GM21825 (cell line): ENCODE results near the gene RFC4.

Experiments
- ATAC-seq: cut with Tn5 transposase; IDR thresholded peaks from one replicate; pipeline ENCODE4 v1.9.1; 2021; ENCODE audit warnings: mild to moderate bottlenecking, moderate library complexity; ENCODE audit not compliant: unreplicated experiment

The RFC4 gene

DNA sequence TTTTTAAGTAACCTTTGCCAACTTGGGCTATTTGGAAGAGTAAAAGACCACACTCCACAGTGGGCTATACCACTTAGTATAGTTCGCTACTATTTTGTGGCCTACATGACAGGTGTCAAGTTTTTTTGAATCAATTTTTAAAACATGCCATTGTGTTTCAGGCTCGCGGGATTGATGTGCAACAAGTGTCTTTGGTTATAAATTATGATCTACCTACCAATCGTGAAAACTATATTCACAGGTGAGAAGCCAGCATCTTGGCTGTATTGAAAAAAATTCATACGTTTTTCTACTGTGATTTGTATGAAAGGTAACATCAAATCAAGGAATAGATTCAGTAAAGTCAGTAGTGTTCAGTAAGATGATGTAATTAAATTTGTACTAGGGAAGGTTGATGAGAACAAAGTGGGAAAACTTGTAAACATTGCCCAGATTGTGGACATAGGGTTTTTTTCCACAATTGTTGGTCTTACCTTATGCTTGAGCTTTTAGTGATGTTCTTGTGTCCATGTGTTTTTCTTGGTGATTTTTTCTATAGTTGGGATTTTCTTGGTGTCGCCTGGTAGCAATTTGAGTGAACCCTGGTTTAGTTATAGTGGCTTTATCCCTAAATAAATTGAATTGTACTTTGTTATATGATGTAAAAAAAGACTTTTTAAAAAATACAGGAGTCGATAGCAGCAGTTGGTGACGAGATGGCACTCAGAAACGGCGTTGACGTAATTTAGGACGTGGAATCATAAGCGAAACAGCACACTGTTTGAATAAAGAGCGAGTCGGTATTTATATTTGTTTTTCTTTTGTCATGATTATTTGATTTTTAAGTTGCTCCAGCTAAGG is 18.4 kb downstream of the RFC4 start:
- no peak for ATAC-seq

DNA sequence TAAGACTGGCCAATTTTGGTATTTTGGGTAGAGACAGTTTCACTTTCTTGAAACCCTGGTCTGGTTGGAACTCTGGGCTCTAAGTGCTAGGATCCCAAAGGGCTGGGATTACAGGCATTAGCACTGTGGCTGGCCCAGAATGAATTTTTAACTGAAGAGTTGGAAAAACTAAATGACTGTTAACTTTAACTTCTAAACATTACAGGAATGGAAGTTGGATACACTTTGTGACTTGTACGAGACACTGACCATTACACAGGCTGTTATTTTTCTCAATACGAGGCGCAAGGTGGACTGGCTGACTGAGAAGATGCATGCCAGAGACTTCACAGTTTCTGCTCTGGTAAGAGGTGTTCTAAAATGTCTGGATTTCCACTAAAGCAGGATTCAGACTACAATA is 19.4 kb downstream of the RFC4 start:
- ATAC-seq, result no peak

DNA sequence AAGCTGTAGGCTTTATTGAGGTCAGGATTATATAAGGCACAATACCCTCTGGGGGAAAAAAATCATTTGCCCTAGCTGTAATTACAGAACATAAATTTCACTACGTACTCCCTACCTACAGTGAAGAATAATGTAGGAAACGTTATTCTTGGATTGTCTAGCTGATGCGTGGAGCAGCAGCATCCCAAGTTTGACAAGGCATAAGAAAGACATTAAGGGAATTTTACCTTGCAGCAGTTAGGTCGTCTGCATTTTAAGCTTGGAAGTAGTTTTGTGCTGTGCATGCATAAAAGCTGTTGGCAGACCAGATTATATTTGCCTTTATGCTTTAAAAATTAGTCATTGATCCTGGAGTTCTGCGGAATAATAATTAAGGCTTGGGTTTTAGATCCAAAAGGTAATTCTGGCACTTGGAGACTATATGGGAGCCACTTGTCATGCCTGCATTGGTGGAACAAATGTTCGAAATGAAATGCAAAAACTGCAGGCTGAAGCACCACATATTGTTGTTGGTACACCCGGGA is 20.7 kb downstream of the RFC4 start:
- ATAC-seq, result no peak

DNA sequence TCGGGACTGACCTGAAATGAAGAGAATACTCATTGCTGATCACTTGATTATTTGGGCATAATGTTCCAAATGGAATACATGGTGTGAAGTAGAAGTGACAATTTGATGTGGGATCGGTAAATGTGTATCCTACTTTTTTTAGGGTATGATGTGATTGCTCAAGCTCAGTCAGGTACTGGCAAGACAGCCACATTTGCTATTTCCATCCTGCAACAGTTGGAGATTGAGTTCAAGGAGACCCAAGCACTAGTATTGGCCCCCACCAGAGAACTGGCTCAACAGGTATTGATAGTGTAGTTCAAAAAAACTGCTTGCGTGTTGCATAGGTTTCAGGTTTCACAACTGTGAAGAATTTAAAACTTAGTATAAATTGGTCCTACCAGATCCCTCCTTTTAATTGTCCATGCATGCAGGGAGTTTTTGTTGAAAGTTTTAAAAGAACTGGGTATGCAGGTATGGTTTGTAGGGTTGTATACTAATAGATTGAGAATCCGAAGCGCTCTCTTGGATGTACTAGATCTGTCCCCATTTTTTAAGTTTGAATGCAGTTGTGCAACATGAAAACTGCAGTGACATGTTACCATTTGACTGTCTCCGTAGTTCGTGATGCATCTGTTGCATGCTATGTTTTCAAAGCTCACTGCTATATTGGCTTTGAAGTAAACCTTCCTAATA is 21.3 kb downstream of the RFC4 start:
- ATAC-seq, result no peak

DNA sequence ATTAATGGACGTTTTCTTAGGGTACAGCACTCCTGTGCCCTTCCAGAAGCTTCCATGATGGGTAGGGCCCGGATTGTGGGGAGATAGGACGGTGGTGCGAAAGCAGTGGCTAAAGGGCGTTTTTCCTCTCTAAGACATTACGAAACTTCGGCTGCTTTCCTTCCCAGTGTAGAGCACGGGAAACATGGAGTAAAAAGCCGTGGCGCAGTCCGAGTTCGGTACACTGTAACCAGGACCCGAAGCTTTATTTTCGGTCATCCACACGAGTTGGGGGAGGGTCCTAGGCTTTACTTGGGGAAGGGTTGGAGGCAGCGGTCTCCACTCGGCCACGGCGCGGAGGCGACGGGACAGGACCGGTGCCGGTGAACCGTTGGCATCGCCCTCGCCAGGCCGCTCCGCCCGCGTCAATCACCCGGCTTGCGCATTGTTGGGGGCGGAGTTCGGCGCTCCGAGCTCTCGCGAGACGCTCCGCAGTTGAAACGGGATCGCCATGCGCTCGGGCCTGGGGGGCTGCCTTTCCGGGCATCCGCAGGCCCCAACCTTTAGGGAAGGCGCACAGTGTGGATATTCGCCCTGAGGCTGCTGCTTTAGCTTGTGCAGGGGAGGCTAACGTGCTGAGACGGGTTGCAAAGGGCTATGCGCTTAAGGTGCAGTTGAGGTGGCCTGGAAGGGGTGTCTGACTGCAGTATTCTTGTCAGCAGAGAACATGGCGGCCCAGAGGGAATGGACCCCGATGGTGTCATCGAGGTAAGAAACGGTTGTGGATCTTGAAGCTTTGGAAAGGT is 22.4 kb downstream of the RFC4 start:
- peak; percentile 73 for ATAC-seq

DNA sequence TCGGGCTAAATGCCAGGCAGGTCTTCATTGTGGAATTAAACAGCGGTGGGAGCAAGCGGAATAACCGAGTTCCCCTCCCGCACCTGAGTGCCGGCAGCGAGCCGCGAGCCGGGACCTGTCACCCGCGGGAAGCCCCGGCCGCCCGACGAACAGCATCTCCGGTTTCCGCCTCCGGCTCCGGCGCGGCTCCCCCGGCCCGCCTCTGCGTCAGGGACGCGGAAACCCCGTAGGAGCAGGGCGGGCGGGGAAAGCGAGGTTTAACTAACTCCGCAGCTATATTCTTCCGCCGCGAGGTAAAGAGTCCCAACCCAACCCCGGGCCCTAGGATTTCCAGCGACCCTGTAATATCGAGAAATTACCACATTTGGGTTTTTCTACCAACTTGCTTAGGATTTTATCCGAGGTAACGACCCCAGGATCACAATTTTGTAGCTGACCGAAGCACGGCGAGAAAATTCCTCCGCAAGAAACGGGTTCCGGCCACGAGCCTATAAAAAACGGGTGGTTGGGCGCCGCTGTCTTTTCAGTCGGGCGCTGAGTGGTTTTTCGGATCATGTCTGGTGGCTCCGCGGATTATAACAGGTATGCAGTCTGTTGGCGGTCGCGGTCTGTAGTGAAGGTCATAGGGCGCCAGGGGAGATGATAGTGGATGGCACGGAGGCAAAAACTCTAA is 23.1 kb downstream of the RFC4 start, which contains the start of gene EIF4A2:
Gene EIF4A2 (plus strand): TSS at position 520 of the 673 bp plus-strand sequence. CDS start 34 bp downstream, at position 554.
- peak; percentile 62 for ATAC-seq

DNA sequence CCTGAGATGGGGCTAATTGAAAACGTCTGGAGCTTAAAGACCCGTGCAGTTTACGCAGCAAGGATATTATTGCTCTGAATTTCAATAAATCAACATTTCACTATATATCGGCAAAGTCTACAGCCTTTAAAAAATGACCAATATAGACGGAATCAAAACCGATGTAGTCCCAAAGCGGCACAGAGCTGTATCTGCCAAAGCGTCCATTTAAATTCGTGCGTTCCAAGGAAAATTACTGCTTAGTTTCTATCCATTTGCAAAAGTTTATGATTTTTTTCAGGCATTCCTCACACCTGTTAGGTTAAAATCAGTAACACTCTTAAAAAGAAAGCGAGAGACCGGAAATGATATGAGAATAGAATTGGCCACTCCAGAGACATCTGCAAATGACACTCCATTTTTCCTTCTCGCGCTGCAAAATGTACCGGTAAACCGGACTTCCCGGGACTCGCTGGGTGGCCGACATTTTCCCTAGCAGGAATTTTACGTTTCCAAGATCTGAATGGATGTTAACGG is 23.7 kb downstream of the RFC4 start:
- peak; percentile 21 for ATAC-seq

DNA sequence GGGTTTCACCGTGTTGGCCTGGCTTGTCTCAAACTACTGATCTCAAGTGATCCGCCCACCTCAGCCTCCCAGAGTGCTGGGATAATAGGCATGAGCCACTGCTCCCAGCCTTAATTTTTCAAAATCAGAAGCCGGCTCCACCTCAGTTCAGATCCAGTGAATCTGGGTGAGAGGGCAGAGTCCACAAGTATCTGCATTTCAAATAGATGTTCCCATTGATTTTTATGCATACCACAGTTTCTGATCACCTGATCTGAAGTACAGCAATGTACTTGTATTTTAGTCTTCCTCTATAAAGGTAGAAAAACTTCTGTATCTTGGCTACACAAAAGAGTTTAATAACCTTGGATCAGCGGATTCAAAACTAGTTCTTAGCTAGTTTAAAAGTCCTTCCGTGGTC is 27.1 kb downstream of the RFC4 start:
- no peak for ATAC-seq

DNA sequence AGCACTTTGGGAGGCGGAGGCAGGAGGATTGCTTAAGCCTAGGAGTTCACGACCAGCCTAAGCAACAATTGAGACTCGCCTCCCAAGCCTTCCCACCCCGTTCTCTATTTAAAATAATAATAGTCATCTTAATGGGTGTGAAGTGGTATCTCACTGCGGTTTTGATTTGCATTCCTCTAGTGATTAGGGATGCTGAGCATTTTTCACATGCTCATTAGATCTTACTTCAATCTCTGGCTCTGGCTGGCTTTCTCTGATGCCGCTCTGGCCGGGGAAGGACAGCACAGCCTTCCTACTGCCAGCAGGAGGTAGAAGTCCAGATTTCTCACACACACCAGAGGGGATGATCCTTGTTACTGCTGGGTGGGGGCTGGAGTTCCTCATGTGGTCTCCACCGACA is 30.3 kb downstream of the RFC4 start:
- no peak for ATAC-seq

DNA sequence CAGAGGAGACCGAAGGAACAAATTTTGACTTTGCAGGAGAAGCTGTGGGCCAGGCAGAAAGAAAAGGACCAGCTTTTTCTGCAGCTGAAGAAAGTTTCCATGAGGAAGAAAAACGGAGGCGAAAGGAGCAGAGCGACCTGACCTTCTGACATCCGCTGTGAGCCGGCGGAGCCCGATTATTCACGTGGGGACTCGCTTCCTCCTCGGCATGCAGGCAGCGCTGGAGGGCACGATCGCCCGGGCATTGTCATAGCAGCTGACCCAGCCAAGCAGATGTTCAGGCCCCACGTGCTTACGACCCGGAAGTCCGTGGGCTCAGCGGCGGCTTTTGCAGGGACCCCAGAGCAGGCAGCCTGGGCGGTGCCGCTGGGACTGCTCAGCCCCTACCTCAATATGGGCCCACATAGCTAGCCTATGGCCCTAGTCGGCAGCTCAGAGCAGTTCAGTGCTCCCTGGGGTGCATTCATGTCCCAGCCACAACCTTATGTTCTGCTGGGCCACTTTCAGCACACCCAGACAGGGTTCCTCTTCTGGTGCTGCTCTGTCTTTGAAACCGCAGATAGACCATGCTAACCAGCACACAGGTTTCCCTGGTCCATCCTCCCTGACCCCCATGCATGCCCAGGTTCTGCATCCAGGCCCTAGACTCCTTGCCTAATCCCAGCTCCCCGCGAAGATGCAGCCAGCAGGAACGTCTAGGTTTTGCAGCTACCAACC is 33.4 kb downstream of the RFC4 start:
- peak; percentile 96 for ATAC-seq

DNA sequence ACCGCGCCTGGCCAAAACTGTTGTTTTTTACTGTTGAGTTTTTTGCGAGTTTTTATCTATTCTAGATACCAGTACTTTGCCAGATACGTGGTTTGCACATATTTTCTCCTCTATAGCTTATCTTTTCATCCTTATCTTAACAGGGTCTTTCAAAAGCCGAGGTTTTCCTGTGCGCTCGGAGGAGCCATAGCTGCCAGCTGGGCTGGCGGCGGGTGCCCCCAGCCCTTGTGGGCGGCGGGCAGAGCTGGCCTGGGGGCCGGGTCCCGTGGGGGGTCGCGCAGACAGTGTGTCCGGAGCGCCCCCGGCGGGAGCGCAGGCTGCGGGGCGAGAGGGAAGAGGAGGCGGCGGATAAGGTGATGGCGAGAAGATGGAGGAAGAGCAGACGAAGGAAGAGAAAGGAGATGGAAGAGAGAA is 34.0 kb downstream of the RFC4 start:
- peak; percentile 21 for ATAC-seq

DNA sequence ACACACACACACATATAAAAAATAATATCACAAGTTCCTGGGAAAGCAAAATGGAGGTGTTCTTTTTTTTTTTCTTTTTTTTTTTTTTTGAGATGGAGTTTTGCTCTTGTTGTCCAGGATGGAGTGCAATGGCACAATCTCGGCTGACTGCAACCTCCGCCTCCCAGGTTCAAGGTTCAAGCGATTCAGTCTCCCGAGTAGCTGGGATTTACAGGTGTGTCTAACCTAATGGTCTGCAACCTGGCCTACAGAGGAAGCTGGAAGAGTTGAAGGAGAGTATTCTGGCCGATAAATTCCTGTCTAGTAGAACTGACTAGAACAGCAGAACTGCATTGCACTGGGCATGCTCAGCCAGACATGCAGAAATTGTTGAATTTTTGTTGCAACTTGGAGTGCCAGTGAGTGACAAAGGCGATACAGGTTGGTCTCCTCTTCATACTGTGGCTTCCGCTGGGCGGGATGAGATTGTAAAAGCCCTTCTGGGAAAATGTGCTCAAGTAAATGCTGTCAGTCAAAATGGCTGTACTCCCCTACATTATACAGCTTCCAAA is 45.3 kb downstream of the RFC4 start:
- no peak for ATAC-seq

DNA sequence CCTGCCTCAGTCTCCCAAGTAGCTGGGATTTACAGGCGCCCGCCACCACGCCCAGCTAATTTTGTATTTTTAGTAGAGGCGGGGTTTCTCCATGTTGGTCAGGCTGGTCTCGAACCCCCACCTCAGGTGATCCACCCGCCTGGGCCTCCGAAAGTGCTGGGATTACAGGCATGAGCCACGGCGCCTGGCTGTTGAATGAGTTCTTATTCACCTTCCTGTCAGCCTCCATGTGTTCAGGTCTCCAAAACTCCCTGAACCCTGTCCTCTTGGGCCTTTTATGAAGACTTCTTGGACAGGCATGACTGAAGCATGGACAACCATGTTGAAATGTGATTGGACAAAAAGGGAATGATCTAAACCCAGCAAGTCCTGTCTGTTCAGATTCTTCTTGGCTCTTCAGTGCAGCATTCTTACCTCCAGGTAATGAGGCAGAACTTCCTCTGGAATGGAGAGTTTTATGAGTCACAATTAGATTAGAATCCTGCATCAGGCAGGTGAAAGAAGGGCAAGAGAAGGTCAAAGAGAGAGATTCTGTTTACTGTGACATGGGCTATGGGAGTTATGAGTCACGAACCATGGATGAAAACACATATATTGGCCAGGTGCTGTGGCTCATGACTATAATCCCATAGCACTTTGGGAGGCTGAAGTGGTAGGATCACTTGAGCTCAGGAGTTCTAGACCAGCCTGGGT is 46.0 kb downstream of the RFC4 start:
- no peak for ATAC-seq

DNA sequence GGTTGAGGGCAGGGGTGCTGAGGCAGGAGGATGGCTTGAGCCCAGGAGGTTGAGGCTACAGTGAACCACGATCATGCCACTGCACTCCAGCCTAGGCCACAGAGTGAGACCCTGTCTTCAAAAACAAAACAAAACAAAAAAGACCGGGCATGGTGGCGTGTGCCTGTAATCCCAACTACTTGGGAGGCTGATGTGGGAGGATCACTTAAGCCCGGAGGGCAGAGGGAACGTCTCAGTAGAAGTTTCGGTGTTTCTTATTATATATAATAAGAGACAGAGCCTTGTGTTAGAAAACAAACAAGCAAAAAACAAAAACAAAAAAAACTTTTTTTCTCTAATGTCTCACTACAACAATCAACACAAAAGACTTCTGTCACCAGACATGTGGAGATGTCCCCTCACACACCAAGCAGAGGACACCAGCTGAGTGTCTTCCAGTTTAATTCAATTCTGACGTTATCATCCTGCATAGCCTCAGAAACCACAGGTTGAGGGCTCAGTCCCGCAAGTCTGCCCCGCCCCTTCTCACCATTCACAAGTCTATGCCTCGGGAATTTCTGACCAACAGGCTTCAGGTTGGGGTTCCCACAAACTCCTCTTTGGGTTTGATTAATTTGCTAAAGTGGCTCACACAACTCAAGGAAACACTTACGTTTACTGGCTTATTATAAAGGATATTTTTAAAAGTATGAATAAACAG is 46.9 kb downstream of the RFC4 start:
- no peak for ATAC-seq

DNA sequence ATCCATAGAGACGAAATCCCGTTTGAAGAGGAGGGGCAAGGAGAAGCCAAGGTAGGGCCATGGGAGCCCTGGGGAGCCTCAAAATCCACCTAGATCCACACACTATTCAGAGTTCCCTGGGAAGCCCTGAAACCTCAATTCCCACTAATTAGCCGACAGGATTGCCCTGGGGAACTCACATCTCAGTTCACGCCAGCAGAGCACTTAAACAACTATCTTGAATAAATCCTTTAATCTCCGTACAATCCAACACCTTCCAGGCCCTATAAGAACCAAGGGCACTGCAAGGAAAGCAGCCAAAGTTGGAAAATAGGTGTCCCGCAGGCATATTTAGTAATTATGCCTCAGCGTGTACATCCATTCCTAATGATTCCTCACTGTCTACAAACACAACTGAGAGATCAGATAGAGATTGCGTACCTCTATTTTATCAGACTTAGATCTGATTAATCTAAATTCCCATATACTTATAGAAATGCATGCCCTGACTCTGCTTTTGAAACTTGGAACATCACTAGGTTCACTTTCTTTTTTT is 48.5 kb downstream of the RFC4 start:
- ATAC-seq, result no peak

DNA sequence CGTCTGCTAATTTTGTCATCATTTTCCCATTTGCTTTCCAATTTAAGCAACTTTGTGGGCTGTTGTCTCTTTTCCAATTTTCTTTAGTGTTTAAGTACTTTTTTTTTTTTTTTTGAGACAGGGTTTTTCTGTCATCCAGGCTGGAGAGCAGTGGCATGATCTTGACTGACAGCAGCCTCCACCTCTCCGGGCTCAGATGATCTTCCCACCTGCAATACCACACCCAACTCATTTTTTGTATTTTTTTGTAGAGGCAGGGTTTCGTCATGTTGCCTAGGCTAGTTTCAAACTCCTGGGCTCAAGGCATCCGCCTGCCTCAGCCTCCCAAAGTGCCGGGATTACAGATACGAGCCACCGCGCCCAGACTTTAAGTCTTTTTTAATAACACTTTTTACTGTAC is 49.1 kb downstream of the RFC4 start:
- ATAC-seq, result no peak

DNA sequence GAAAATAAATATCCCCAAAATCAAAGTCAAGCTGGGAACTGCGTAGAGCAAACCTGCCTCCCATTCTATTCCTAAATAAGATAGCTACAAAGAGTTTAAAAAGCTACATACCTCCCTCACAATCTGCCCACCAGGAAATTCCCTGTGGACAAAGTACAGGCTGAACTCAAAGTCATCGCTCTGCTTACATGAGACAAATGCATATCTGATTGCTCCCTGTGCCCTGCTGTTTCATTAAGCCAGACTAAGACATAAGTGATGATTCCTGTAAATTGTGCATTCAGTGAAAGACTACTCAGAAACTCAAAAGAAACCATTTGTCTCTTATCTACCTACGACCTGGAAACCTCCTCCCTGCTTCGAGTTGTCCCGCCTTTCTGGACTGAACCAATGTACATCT is 51.4 kb downstream of the RFC4 start:
- ATAC-seq, result no peak

DNA sequence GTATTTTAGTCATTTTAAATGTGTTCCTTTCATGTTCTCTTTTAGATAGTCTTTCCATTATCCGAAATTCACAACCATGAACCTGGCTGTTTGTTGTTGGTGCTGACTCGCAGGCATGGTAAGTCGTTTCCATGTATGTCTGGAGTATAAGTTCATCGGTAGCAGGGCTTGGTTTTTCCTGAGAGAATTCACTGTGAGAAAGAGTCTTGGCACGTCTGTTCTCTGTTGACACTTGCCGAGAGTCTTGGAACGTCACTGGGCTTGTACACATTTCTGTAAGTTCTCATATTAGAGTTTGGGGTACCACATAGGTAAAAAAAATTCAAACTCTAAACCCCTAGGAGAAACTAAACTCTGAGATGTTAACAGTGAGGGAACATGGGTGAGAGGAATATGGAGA is 52.3 kb downstream of the RFC4 start:
- no peak for ATAC-seq
